K562 (cell line): Measurements from ENCODE around the gene MPL. TPM values are rescaled to one million over a fixed set of nuclear protein-coding genes. Genes with fewer than 3 reads are reported as not detected.

Experiments used
- CHD7 ChIP-seq: fragments of 200-600 bp; sonication (generic); IDR thresholded peaks from one replicate; pipeline ENCODE4 v1.6.1; 2012; ENCODE audit warnings: mild to moderate bottlenecking, low read depth, low read length, inconsistent platforms
- DIDO1 ChIP-seq: fragments of 450-650 bp; IDR thresholded peaks from 2 replicates; pipeline ENCODE4 v1.6.1; 2016; ENCODE audit warnings: low read depth, missing biosample characterization, missing genetic modification characterization
- HDAC2 ChIP-seq: fragments of 450-650 bp; IDR thresholded peaks from 2 replicates; pipeline ENCODE4 v1.6.1; 2016; ENCODE audit warnings: mild to moderate bottlenecking
- NFRKB ChIP-seq: fragments of 450-650 bp; IDR thresholded peaks from 2 replicates; pipeline ENCODE4 v1.6.1; 2016; ENCODE audit warnings: low read depth
- NR1H2 ChIP-seq: sonication (generic); formaldehyde crosslinking; IDR thresholded peaks from 2 replicates; pipeline ENCODE4 v1.4.0; 2020; ENCODE audit warnings: mild to moderate bottlenecking, missing genetic modification reagents
- NRF1 ChIP-seq, 2 experiments: fragments of 450-650 bp; IDR thresholded peaks in 1 of 2; conservative IDR thresholded peaks in 1 of 2; 2 replicates each; pipeline ENCODE4 v1.6.1; 2014; ENCODE audit warnings: mild to moderate bottlenecking in 2 of 2
- RBM15 ChIP-seq: fragments of 200-400 bp; formaldehyde crosslinking; IDR thresholded peaks from 2 replicates; pipeline ENCODE4 v1.6.1; 2018; ENCODE audit warnings: mild to moderate bottlenecking, low read length, moderate library complexity; ENCODE audit not compliant: insufficient read depth
- ZBTB17 ChIP-seq: fragments of 450-650 bp; formaldehyde crosslinking; IDR thresholded peaks from 2 replicates; pipeline ENCODE4 v1.4.0; 2020; ENCODE audit warnings: mild to moderate bottlenecking
- ZNF146 ChIP-seq: IDR thresholded peaks from one replicate; pipeline ENCODE4 v1.6.1; 2018; ENCODE audit warnings: missing compliant biosample characterization; ENCODE audit not compliant: unreplicated experiment
- ZNF24 ChIP-seq: fragments of 450-650 bp; IDR thresholded peaks from 2 replicates; pipeline ENCODE4 v1.6.1; 2016
- polyA plus RNA-seq, 8 experiments: library from polyadenylated mRNA; depleted of rRNA in 4 of 8; stranded (reverse) in 5 of 8; unstranded in 3 of 8; fragments of >200 nt; fragmentation: Nextera tagmentation in 2 of 8; fragmentation: Illumina TruSeq in 1 of 8; extraction: Ambion mirVana in 2 of 8; extraction: Trizol in 1 of 8; gene quantifications; 2 replicates each; pipeline versions ENCODE4 v1.2.1 to v1.2.3, GENCODE V29; 2011 to 2014; ENCODE audit warnings: inconsistent platforms in 1 of 8, missing spikeins in 1 of 8
- total RNA-seq, 7 experiments: library from RNA; depleted of rRNA in 6 of 7; stranded (reverse); fragments of >200 nt in 6 of 7; fragmentation: Illumina TruSeq in 2 of 7; extraction: Trizol in 2 of 7; gene quantifications; 2 replicates each; pipeline versions ENCODE4 v1.2.1 to v1.2.3, GENCODE V29; 2011 to 2021; ENCODE audit warnings: low replicate concordance in 1 of 7
- TF ChIP-seq, protein P1 (sequence below): fragments of 250-450 bp; sonication (Bioruptor Pico); IDR thresholded peaks from 2 replicates; pipeline ENCODE4 v1.4.0; 2020; ENCODE audit warnings: borderline replicate concordance
- TF ChIP-seq, protein P2 (sequence below): fragments of 250-450 bp; sonication (Bioruptor Pico); IDR thresholded peaks from 2 replicates; pipeline ENCODE4 v1.8.0; 2022; ENCODE audit warnings: moderate library complexity, mild to moderate bottlenecking, inconsistent platforms
- TF ChIP-seq, protein P3 (sequence below): fragments of 250-450 bp; sonication (Bioruptor Pico); IDR thresholded peaks from 2 replicates; pipeline ENCODE4 v1.6.1; 2021; ENCODE audit warnings: mild to moderate bottlenecking

MPL gene
- total and polyA plus RNA-seq, 9 of the 15 experiments (the other 6 are each of a cell fraction or from before 2014, with no cell fraction given) = not detected

- TF ChIP-seq, protein P1, sequence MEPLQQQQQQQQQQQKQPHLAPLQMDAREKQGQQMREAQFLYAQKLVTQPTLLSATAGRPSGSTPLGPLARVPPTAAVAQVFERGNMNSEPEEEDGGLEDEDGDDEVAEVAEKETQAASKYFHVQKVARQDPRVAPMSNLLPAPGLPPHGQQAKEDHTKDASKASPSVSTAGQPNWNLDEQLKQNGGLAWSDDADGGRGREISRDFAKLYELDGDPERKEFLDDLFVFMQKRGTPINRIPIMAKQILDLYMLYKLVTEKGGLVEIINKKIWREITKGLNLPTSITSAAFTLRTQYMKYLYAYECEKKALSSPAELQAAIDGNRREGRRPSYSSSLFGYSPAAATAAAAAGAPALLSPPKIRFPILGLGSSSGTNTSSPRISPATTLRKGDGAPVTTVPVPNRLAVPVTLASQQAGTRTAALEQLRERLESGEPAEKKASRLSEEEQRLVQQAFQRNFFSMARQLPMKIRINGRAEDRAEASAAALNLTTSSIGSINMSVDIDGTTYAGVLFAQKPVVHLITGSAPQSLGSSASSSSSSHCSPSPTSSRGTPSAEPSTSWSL = no peak
- TF ChIP-seq, protein P2, sequence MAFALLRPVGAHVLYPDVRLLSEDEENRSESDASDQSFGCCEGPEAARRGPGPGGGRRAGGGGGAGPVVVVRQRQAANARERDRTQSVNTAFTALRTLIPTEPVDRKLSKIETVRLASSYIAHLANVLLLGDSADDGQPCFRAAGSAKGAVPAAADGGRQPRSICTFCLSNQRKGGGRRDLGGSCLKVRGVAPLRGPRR = no peak
- TF ChIP-seq NRF1 (conservative IDR thresholded peaks at IDR 0.05 in 1 of 2, IDR thresholded peaks at IDR 0.05 in 1 of 2) = peak; percentile 70 to 73; a peak in 3 of 4 replicates
- TF ChIP-seq NFRKB = peak; percentile 69
- TF ChIP-seq DIDO1 (tag) = no peak
- TF ChIP-seq ZNF146 (CRISPR knock-in tag) = no peak
- no peak for TF ChIP-seq RBM15
- TF ChIP-seq ZNF24 = 0 out of 2 replicates have a peak, but pooled peaks have one; percentile 11
- 0 out of 2 replicates have a peak, but pooled peaks have one; percentile 50 for TF ChIP-seq ZBTB17 (CRISPR knock-in tag)
- no peak for TF ChIP-seq CHD7
- peak; percentile 41; the same call in 1 of the 2 replicates for TF ChIP-seq HDAC2
- TF ChIP-seq, protein P3, sequence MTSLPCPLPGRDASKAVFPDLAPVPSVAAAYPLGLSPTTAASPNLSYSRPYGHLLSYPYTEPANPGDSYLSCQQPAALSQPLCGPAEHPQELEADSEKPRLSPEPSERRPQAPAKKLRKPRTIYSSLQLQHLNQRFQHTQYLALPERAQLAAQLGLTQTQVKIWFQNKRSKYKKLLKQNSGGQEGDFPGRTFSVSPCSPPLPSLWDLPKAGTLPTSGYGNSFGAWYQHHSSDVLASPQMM = no peak
- TF ChIP-seq NR1H2 (CRISPR knock-in tag) = peak; percentile 56; the same call in 1 of the 2 replicates
Observed at GRCh38 chr1:43358121-43358745, 20.6 kb downstream of the MPL start (continued).
